Large intestine (tissue), 3 donors: ENCODE data around the gene SLCO2A1. TPM values are rescaled to one million over a fixed set of nuclear protein-coding genes. Genes with fewer than 3 reads are reported as not detected.

Source experiments
- DNase-seq, 2 donors: peaks; one replicate each; pipeline versions ENCODE4 v3.0.0 to v3.0.0-alpha.2; 2013
- H3K27ac ChIP-seq: one replicate; pipeline ENCODE4 v1.5.1; 2013; ENCODE audit warnings: low read length
- H3K27me3 ChIP-seq: 2 replicates; pipeline ENCODE4 v1.6.1; 2013; ENCODE audit warnings: low read length; ENCODE audit not compliant: control insufficient read depth, insufficient read depth
- H3K36me3 ChIP-seq: 2 replicates; pipeline ENCODE4 v1.6.1; 2013; ENCODE audit warnings: low read length; ENCODE audit not compliant: control insufficient read depth, insufficient read depth
- H3K4me1 ChIP-seq: one replicate; pipeline ENCODE4 v1.6.1; 2013; ENCODE audit warnings: low read length; ENCODE audit not compliant: control insufficient read depth, insufficient read depth
- H3K4me3 ChIP-seq: one replicate; pipeline ENCODE4 v1.5.1; 2013; ENCODE audit warnings: low read length
- H3K9me3 ChIP-seq: one replicate; pipeline ENCODE4 v1.6.1; 2013; ENCODE audit warnings: mild to moderate bottlenecking, low read depth, low read length, moderate library complexity; ENCODE audit not compliant: control insufficient read depth
- WGBS: methylation state at CpG from one replicate; pipeline ENCODE4 v1.1.5; 2013; ENCODE audit warnings: low lambda C conversion rate; ENCODE audit not compliant: insufficient coverage; 5-methylcytosine and 5-hydroxymethylcytosine counted together
- polyA plus RNA-seq: library from polyadenylated mRNA; unstranded; fragments of 120-200 nt; gene quantifications from one replicate; pipeline ENCODE4 v1.2.1, GENCODE V29; 2013

Gene SLCO2A1
- polyA plus RNA-seq, 1 donor = 8.2 TPM

GRCh38 chr3:133924041-133924440, 105.7 kb downstream of the SLCO2A1 start:
- 100% methylated on average over 3 of the region's 4 CpGs for WGBS
- Histone ChIP-seq H3K4me1 (peaks cover 7% of the 10 kb centered on the region), H3K27me3 (peaks cover 3% of the 10 kb centered on the region), H3K4me3 (no peak overlapping the region), H3K36me3 (no peaks in the 10 kb centered on the region), H3K27ac (no peak overlapping the region), H3K9me3 (no peaks in the 10 kb centered on the region)
- DNase-seq = no peak

- no peaks in the 10 kb centered on the region for H3K4me1 ChIP-seq
- DNase-seq = no peak
- H3K4me3 ChIP-seq = no peak overlapping the region
- H3K27me3 ChIP-seq = no peaks in the 10 kb centered on the region
- no peaks in the 10 kb centered on the region for H3K9me3 ChIP-seq
- no peaks in the 10 kb centered on the region for H3K36me3 ChIP-seq
- no peak overlapping the region for H3K27ac ChIP-seq
- WGBS = no CpG with 5 or more reads among the region's 1 CpG
Measured at GRCh38 chr3:133921592-133921991, 108.1 kb downstream of the SLCO2A1 start.

GRCh38 chr3:133917144-133917543, 112.6 kb downstream of the SLCO2A1 start:
- Histone ChIP-seq H3K27me3 (peaks cover 4% of the 10 kb centered on the region), H3K36me3 (no peaks in the 10 kb centered on the region), H3K9me3 (no peaks in the 10 kb centered on the region), H3K4me3 (no peak overlapping the region), H3K27ac (no peak overlapping the region), H3K4me1 (no peaks in the 10 kb centered on the region)
- DNase-seq = no peak

GRCh38 chr3:133915685-133916658, 113.8 kb downstream of the SLCO2A1 start:
- Histone ChIP-seq H3K9me3 (no peaks in the 10 kb centered on the region), H3K4me3 (no peak overlapping the region), H3K4me1 (no peaks in the 10 kb centered on the region), H3K36me3 (no peaks in the 10 kb centered on the region), H3K27me3 (peaks cover 6% of the 10 kb centered on the region), H3K27ac (no peak overlapping the region)
- DNase-seq = no peak
- 50% methylated on average over 2 of the region's 10 CpGs for WGBS

GRCh38 chr3:133914839-133915600, 114.7 kb downstream of the SLCO2A1 start:
- Histone ChIP-seq H3K4me3 (no peak overlapping the region), H3K27ac (no peak overlapping the region), H3K9me3 (no peaks in the 10 kb centered on the region), H3K36me3 (no peaks in the 10 kb centered on the region), H3K27me3 (peaks cover 6% of the 10 kb centered on the region), H3K4me1 (no peaks in the 10 kb centered on the region)
- DNase-seq = no peak
- 84% methylated on average over 2 of the region's 12 CpGs for WGBS

GRCh38 chr3:133910422-133910821, 119.3 kb downstream of the SLCO2A1 start:
- no CpG with 5 or more reads among the region's 2 CpGs for WGBS
- no peaks in the 10 kb centered on the region for H3K4me1 ChIP-seq
- no peaks in the 10 kb centered on the region for H3K36me3 ChIP-seq
- DNase-seq = no peak
- no peaks in the 10 kb centered on the region for H3K9me3 ChIP-seq
- H3K27ac ChIP-seq = no peak overlapping the region
- H3K27me3 ChIP-seq = peaks cover 4% of the 10 kb centered on the region
- H3K4me3 ChIP-seq = no peak overlapping the region

- Histone ChIP-seq H3K27ac (no peak overlapping the region), H3K4me3 (no peak overlapping the region), H3K27me3 (peaks cover 6% of the 10 kb centered on the region), H3K36me3 (no peaks in the 10 kb centered on the region), H3K9me3 (no peaks in the 10 kb centered on the region), H3K4me1 (no peaks in the 10 kb centered on the region)
- no peak for DNase-seq
- WGBS = no CpG with 5 or more reads among the region's 3 CpGs
Measured at GRCh38 chr3:133905376-133905775, 124.3 kb downstream of the SLCO2A1 start.

GRCh38 chr3:133901847-133902246, 127.9 kb downstream of the SLCO2A1 start:
- no peak overlapping the region for H3K27ac ChIP-seq
- DNase-seq = no peak
- 74% methylated on average over 2 of the region's 5 CpGs for WGBS
- no peaks in the 10 kb centered on the region for H3K4me1 ChIP-seq
- no peaks in the 10 kb centered on the region for H3K36me3 ChIP-seq
- H3K4me3 ChIP-seq = no peak overlapping the region
- H3K9me3 ChIP-seq = no peaks in the 10 kb centered on the region
- peaks cover 19% of the 10 kb centered on the region for H3K27me3 ChIP-seq

GRCh38 chr3:133901083-133901482, 128.6 kb downstream of the SLCO2A1 start:
- Histone ChIP-seq H3K9me3 (no peaks in the 10 kb centered on the region), H3K4me1 (peaks cover 3% of the 10 kb centered on the region), H3K27me3 (peaks cover 26% of the 10 kb centered on the region), H3K4me3 (no peak overlapping the region), H3K27ac (no peak overlapping the region), H3K36me3 (no peaks in the 10 kb centered on the region)
- no CpG with 5 or more reads among the region's 1 CpG for WGBS
- no peak for DNase-seq

- Histone ChIP-seq H3K36me3 (no peaks in the 10 kb centered on the region), H3K9me3 (no peaks in the 10 kb centered on the region), H3K27me3 (peaks cover 35% of the 10 kb centered on the region), H3K27ac (no peak overlapping the region), H3K4me1 (peaks cover 7% of the 10 kb centered on the region), H3K4me3 (no peak overlapping the region)
- DNase-seq = no peak
Measured at GRCh38 chr3:133899311-133899710, 130.4 kb downstream of the SLCO2A1 start.
